HepG2 (cell line): Measurements from ENCODE around the gene PIEZO1. TPM values are rescaled to one million over a fixed set of nuclear protein-coding genes. Genes with fewer than 3 reads are reported as not detected.

Source experiments
- CHCHD3 ChIP-seq: sonication (generic); formaldehyde crosslinking; IDR thresholded peaks from 2 replicates; pipeline ENCODE4 v1.8.0; 2022; ENCODE audit warnings: mild to moderate bottlenecking, missing genetic modification reagents, moderate library complexity
- HIVEP1 ChIP-seq: sonication (generic); formaldehyde crosslinking; IDR thresholded peaks from 2 replicates; pipeline ENCODE4 v1.4.0; 2020; ENCODE audit warnings: mild to moderate bottlenecking, missing genetic modification reagents
- HMGXB4 ChIP-seq, 2 experiments: sonication (generic) in 1 of 2; formaldehyde crosslinking in 1 of 2; IDR thresholded peaks; 2 replicates each; pipeline versions ENCODE4 v1.4.0 to v1.6.1; 2018 to 2020; ENCODE audit warnings: missing genetic modification reagents in 2 of 2, borderline replicate concordance in 1 of 2, low read depth in 1 of 2, mild to moderate bottlenecking in 1 of 2, missing biosample characterization in 1 of 2
- KMT2A ChIP-seq: sonication (generic); formaldehyde crosslinking; IDR thresholded peaks from 2 replicates; pipeline ENCODE4 v1.4.0; 2020; ENCODE audit warnings: missing genetic modification reagents
- NFIB ChIP-seq: sonication (generic); formaldehyde crosslinking; IDR thresholded peaks from 2 replicates; pipeline ENCODE4 v1.9.0; 2021; ENCODE audit warnings: missing genetic modification reagents, mild to moderate bottlenecking, borderline replicate concordance
- NR0B2 ChIP-seq: sonication (generic); formaldehyde crosslinking; IDR thresholded peaks from 2 replicates; pipeline ENCODE4 v1.4.0; 2020; ENCODE audit warnings: mild to moderate bottlenecking, missing genetic modification reagents
- POLR2G ChIP-seq: fragments of 200-400 bp; formaldehyde crosslinking; IDR thresholded peaks from 2 replicates; pipeline ENCODE4 v1.6.1; 2018; ENCODE audit warnings: mild to moderate bottlenecking, low read depth, low read length, moderate library complexity
- TCF7 ChIP-seq: sonication (generic); IDR thresholded peaks from 2 replicates; pipeline ENCODE4 v1.6.1; 2016; ENCODE audit warnings: antibody characterized with exemption, low read depth
- TRAFD1 ChIP-seq: sonication (generic); formaldehyde crosslinking; IDR thresholded peaks from 2 replicates; pipeline ENCODE4 v1.5.1; 2020; ENCODE audit warnings: missing genetic modification reagents, mild to moderate bottlenecking, borderline replicate concordance
- ZFP36L1 ChIP-seq: sonication (generic); formaldehyde crosslinking; IDR thresholded peaks from 2 replicates; pipeline ENCODE4 v1.8.0; 2022; ENCODE audit warnings: mild to moderate bottlenecking, missing genetic modification reagents, moderate library complexity
- ZIK1 ChIP-seq: sonication (generic); formaldehyde crosslinking; IDR thresholded peaks from 2 replicates; pipeline ENCODE4 v1.5.0; 2020; ENCODE audit warnings: mild to moderate bottlenecking, low read depth, missing genetic modification reagents, borderline replicate concordance
- ZNF558 ChIP-seq: sonication (generic); formaldehyde crosslinking; IDR thresholded peaks from 2 replicates; pipeline ENCODE4 v1.9.0; 2022; ENCODE audit warnings: mild to moderate bottlenecking, missing genetic modification reagents, borderline replicate concordance
- ZNF580 ChIP-seq: IDR thresholded peaks from 2 replicates; pipeline ENCODE4 v1.6.1; 2016; ENCODE audit warnings: low read depth, borderline replicate concordance
- ZNF850 ChIP-seq: sonication (generic); formaldehyde crosslinking; conservative IDR thresholded peaks from 2 replicates; pipeline ENCODE4 v1.9.0; 2021; ENCODE audit warnings: mild to moderate bottlenecking, missing genetic modification reagents
- polyA plus RNA-seq, 8 experiments: library from polyadenylated mRNA; depleted of rRNA in 3 of 8; stranded (reverse) in 7 of 8; unstranded in 1 of 8; fragments of >200 nt; fragmentation: Illumina TruSeq in 4 of 8; extraction: Trizol in 4 of 8; gene quantifications; 2 replicates each; pipeline versions ENCODE4 v1.2.1 to v1.2.3, GENCODE V29; 2011 to 2016; ENCODE audit warnings: low read depth in 4 of 8, missing spikeins in 1 of 8, mixed read lengths in 1 of 8; ENCODE audit not compliant: insufficient read depth in 1 of 8
- total RNA-seq, 5 experiments: library from RNA; depleted of rRNA; stranded (reverse); fragments of >200 nt; fragmentation: Illumina TruSeq; extraction: Trizol; gene quantifications; 2 replicates each; pipeline ENCODE4 v1.2.3, GENCODE V29; 2016; ENCODE audit warnings: low read depth in 1 of 5
- TF ChIP-seq, protein P1 (sequence below): sonication (generic); formaldehyde crosslinking; IDR thresholded peaks from 2 replicates; pipeline ENCODE4 v1.4.0; 2020; ENCODE audit warnings: missing genetic modification reagents, mild to moderate bottlenecking, borderline replicate concordance
- TF ChIP-seq, protein P2 (sequence below): sonication (generic); formaldehyde crosslinking; IDR thresholded peaks from 2 replicates; pipeline ENCODE4; 2020; ENCODE audit warnings: missing genetic modification reagents, mild to moderate bottlenecking, borderline replicate concordance

The PIEZO1 gene
- total and polyA plus RNA-seq, 2 of the 13 experiments (the other 11 are each of a cell fraction or from before 2014, with no cell fraction given), result 67.9 to 85.0 TPM

DNA sequence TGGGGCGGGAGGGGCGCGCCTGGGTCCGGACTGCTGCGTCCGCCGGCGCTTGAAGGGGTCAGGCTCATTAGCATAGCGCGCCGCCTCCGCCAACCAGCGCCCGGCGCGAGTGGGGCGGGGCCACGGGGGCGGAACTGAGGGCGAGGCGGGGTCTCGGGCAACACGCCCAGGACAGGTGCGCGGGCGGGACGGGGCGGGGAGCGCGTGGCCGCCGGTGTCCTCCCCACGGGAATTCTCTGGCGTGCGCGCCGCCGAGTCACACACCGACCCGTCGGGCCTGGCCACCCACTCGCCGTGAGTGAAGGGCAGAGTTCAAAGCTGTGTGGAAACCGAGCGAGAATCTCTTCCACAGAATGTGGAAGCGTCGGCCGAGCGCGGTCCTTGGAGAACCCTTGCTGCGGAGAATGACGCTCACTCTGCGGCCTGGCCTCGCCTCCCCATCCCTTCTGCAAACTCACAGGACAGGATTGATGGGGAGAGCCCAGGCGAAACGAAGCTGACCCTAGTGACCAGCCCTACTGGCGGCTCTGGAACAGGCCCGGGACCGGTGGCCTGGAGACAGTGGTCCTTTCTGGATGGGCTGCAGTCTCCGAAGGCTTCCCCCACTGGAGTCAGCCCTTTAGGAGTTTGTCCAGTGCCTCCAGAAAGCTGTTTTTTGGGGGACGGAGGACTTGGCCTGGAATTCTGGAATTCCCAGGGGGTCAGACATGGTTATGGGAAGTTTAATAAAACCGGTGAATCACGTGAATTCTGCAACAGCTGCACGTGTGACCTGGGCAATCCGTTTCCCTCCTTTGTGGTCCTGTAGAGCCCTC is 98.4 kb downstream of the PIEZO1 start, which contains the start of gene SNAI3 (continued):
- TF ChIP-seq TRAFD1 (CRISPR knock-in tag) (no peak), KMT2A (CRISPR knock-in tag) (no peak), ZNF558 (0 out of 2 replicates have a peak, but pooled peaks have one; percentile 63), ZNF580 (peak; percentile 20; the same call in 1 of the 2 replicates), ZNF850 (CRISPR knock-in tag) (no peak), HIVEP1 (CRISPR knock-in tag) (no peak), NR0B2 (CRISPR knock-in tag) (no peak), HMGXB4 (CRISPR knock-in tag; IDR thresholded peaks at IDR 0.05; ENCODE audit: borderline replicate concordance in 1 of 2, low read depth in 1 of 2) (peak; percentile 36 to 42; a peak in 2 of 4 replicates), ZFP36L1 (CRISPR knock-in tag) (peak; percentile 70), NFIB (CRISPR knock-in tag) (no peak), ZIK1 (no peak; the same call in 1 of the 2 replicates), CHCHD3 (no peak; the same call in 1 of the 2 replicates), POLR2G (no peak), TCF7 (no peak)
- TF ChIP-seq, protein P1, sequence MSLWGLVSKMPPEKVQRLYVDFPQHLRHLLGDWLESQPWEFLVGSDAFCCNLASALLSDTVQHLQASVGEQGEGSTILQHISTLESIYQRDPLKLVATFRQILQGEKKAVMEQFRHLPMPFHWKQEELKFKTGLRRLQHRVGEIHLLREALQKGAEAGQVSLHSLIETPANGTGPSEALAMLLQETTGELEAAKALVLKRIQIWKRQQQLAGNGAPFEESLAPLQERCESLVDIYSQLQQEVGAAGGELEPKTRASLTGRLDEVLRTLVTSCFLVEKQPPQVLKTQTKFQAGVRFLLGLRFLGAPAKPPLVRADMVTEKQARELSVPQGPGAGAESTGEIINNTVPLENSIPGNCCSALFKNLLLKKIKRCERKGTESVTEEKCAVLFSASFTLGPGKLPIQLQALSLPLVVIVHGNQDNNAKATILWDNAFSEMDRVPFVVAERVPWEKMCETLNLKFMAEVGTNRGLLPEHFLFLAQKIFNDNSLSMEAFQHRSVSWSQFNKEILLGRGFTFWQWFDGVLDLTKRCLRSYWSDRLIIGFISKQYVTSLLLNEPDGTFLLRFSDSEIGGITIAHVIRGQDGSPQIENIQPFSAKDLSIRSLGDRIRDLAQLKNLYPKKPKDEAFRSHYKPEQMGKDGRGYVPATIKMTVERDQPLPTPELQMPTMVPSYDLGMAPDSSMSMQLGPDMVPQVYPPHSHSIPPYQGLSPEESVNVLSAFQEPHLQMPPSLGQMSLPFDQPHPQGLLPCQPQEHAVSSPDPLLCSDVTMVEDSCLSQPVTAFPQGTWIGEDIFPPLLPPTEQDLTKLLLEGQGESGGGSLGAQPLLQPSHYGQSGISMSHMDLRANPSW, result no peak
- TF ChIP-seq, protein P2, sequence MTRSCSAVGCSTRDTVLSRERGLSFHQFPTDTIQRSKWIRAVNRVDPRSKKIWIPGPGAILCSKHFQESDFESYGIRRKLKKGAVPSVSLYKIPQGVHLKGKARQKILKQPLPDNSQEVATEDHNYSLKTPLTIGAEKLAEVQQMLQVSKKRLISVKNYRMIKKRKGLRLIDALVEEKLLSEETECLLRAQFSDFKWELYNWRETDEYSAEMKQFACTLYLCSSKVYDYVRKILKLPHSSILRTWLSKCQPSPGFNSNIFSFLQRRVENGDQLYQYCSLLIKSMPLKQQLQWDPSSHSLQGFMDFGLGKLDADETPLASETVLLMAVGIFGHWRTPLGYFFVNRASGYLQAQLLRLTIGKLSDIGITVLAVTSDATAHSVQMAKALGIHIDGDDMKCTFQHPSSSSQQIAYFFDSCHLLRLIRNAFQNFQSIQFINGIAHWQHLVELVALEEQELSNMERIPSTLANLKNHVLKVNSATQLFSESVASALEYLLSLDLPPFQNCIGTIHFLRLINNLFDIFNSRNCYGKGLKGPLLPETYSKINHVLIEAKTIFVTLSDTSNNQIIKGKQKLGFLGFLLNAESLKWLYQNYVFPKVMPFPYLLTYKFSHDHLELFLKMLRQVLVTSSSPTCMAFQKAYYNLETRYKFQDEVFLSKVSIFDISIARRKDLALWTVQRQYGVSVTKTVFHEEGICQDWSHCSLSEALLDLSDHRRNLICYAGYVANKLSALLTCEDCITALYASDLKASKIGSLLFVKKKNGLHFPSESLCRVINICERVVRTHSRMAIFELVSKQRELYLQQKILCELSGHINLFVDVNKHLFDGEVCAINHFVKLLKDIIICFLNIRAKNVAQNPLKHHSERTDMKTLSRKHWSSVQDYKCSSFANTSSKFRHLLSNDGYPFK (CRISPR knock-in tag), result no peak; the same call in 1 of the 2 replicates
